GM19240 (cell line): ENCODE measurements around the gene CIDEB.

Experiments used
- DNase-seq: peaks from one replicate; pipeline ENCODE4 v3.0.0; 2011; ENCODE audit warnings: low spot score; ENCODE audit not compliant: insufficient read length

The CIDEB gene

GRCh38 chr14:24270537-24271133 is 37.1 kb downstream of the CIDEB start:
- no peak for DNase-seq

GRCh38 chr14:24269910-24270536 is 37.8 kb downstream of the CIDEB start:
- DNase-seq = no peak

GRCh38 chr14:24269368-24269767 is 38.4 kb downstream of the CIDEB start:
- DNase-seq = no peak

- no peak for DNase-seq
Observed at GRCh38 chr14:24268225-24268624, 39.6 kb downstream of the CIDEB start.

GRCh38 chr14:24267516-24267915 is 40.3 kb downstream of the CIDEB start:
- DNase-seq = no peak

- no peak for DNase-seq
Observed at GRCh38 chr14:24266344-24267244, 41.2 kb downstream of the CIDEB start.

GRCh38 chr14:24264298-24264697 is 43.5 kb downstream of the CIDEB start:
- DNase-seq = no peak

- no peak for DNase-seq
Observed at GRCh38 chr14:24263848-24264247, 43.9 kb downstream of the CIDEB start.

- DNase-seq = no peak
Observed at GRCh38 chr14:24262821-24263733, 44.7 kb downstream of the CIDEB start, which contains the start of gene TGM1. Gene TGM1, minus strand, starts transcription at chr14:24263177. Its CDS starts 825 bp downstream, at chr14:24262352.

GRCh38 chr14:24261969-24262327 is 45.8 kb downstream of the CIDEB start:
- DNase-seq = no peak

- DNase-seq = no peak
Observed at GRCh38 chr14:24261256-24261968, 46.4 kb downstream of the CIDEB start.

- DNase-seq = no peak
Observed at GRCh38 chr14:24260780-24261157, 47.0 kb downstream of the CIDEB start.

- no peak for DNase-seq
Observed at GRCh38 chr14:24260026-24260779, 47.6 kb downstream of the CIDEB start.

- DNase-seq = no peak
Observed at GRCh38 chr14:24259282-24260025, 48.3 kb downstream of the CIDEB start.

- no peak for DNase-seq
Observed at GRCh38 chr14:24258548-24259265, 49.1 kb downstream of the CIDEB start.

GRCh38 chr14:24258119-24258518 is 49.7 kb downstream of the CIDEB start:
- DNase-seq = no peak

GRCh38 chr14:24256960-24257359 is 50.8 kb downstream of the CIDEB start:
- DNase-seq = no peak

- no peak for DNase-seq
Observed at GRCh38 chr14:24255931-24256711, 51.7 kb downstream of the CIDEB start.
